Liver (tissue), 9 donors: Measurements from ENCODE around the gene TRAK1. TPM values are rescaled to one million over a fixed set of nuclear protein-coding genes. Genes with fewer than 3 reads are reported as not detected.

ENCODE experiments used
- DNase-seq: peaks from one replicate; pipeline ENCODE4 v3.0.0-alpha.2; 2017; ENCODE audit warnings: low spot score
- H3K27ac ChIP-seq, 2 donors: one replicate each; pipeline ENCODE4 v1.7.0; 2013; ENCODE audit warnings: inconsistent platforms in 2 of 2, low read length in 2 of 2, control low read depth in 1 of 2, low read depth in 1 of 2, mild to moderate bottlenecking in 1 of 2
- H3K27me3 ChIP-seq, 4 donors: one replicate each; pipeline versions ENCODE4 v1.6.1 to v1.7.0; 2013; ENCODE audit warnings: low read length in 3 of 4, inconsistent platforms in 1 of 4, mild to moderate bottlenecking in 1 of 4, moderate library complexity in 1 of 4; ENCODE audit not compliant: control insufficient read depth in 4 of 4, insufficient read depth in 4 of 4
- H3K36me3 ChIP-seq, 4 donors: one replicate each; pipeline versions ENCODE4 v1.6.1 to v1.7.0; 2013; ENCODE audit warnings: low read length in 3 of 4, mild to moderate bottlenecking in 3 of 4, low read depth in 1 of 4, moderate library complexity in 1 of 4; ENCODE audit not compliant: control insufficient read depth in 4 of 4, insufficient read depth in 3 of 4
- H3K4me1 ChIP-seq, 4 donors: one replicate each; pipeline versions ENCODE4 v1.6.1 to v1.7.0; 2013; ENCODE audit warnings: low read length in 3 of 4, mild to moderate bottlenecking in 3 of 4, moderate library complexity in 1 of 4; ENCODE audit not compliant: control insufficient read depth in 4 of 4, insufficient read depth in 4 of 4
- H3K4me3 ChIP-seq, 3 donors: one replicate each; pipeline versions ENCODE4 v1.6.1 to v1.7.0; 2013; ENCODE audit warnings: low read length in 3 of 3, control low read depth in 1 of 3, low read depth in 1 of 3, mild to moderate bottlenecking in 1 of 3
- H3K9ac ChIP-seq, 2 donors: one replicate each; pipeline ENCODE4 v1.7.0; 2013; ENCODE audit warnings: low read length in 2 of 2, mild to moderate bottlenecking in 2 of 2, moderate library complexity in 2 of 2, control low read depth in 1 of 2, low read depth in 1 of 2
- H3K9me3 ChIP-seq, 4 donors: one replicate each; pipeline versions ENCODE4 v1.6.1 to v1.7.0; 2013; ENCODE audit warnings: low read length in 3 of 4; ENCODE audit not compliant: control insufficient read depth in 4 of 4
- ATF3 ChIP-seq: IDR thresholded peaks from 2 replicates; pipeline ENCODE4 v1.6.1; 2016; ENCODE audit warnings: antibody characterized with exemption
- CTCF ChIP-seq: fragments of 150-350 bp; IDR thresholded peaks from 2 replicates; pipeline ENCODE4 v1.5.1; 2017; ENCODE audit warnings: improper control_type of control experiment, low read depth, low read length; ENCODE audit not compliant: missing input control
- FOXA2 ChIP-seq: IDR thresholded peaks from 2 replicates; pipeline ENCODE4 v1.6.1; 2016; ENCODE audit warnings: antibody characterized with exemption
- GABPA ChIP-seq, 2 donors: IDR thresholded peaks in 1 of 2; conservative IDR thresholded peaks in 1 of 2; 2 replicates each; pipeline ENCODE4 v1.6.1; 2016; ENCODE audit warnings: antibody characterized with exemption in 2 of 2, mild to moderate bottlenecking in 1 of 2, moderate library complexity in 1 of 2
- HNF4A ChIP-seq, 2 donors: conservative IDR thresholded peaks; 2 replicates each; pipeline ENCODE4 v1.6.1; 2016; ENCODE audit warnings: antibody characterized with exemption in 2 of 2, mild to moderate bottlenecking in 2 of 2
- HNF4G ChIP-seq: IDR thresholded peaks from 2 replicates; pipeline ENCODE4 v1.6.1; 2016; ENCODE audit warnings: antibody characterized with exemption
- JUND ChIP-seq, 2 donors: IDR thresholded peaks; 2 replicates each; pipeline ENCODE4 v1.6.1; 2016; ENCODE audit warnings: antibody characterized with exemption in 2 of 2
- MAX ChIP-seq: IDR thresholded peaks from 2 replicates; pipeline ENCODE4 v1.6.1; 2016; ENCODE audit warnings: antibody characterized with exemption
- NR2F2 ChIP-seq: IDR thresholded peaks from 2 replicates; pipeline ENCODE4 v1.6.1; 2016; ENCODE audit warnings: antibody characterized with exemption
- RAD21 ChIP-seq, 2 donors: IDR thresholded peaks; 2 replicates each; pipeline ENCODE4 v1.6.1; 2016; ENCODE audit warnings: antibody characterized with exemption in 2 of 2, mild to moderate bottlenecking in 2 of 2
- REST ChIP-seq: IDR thresholded peaks from 2 replicates; pipeline ENCODE4 v1.6.1; 2016; ENCODE audit warnings: antibody characterized with exemption, mild to moderate bottlenecking
- SP1 ChIP-seq: IDR thresholded peaks from 2 replicates; pipeline ENCODE4 v1.6.1; 2018; ENCODE audit warnings: antibody characterized with exemption, mild to moderate bottlenecking
- TAF1 ChIP-seq: conservative IDR thresholded peaks from 2 replicates; pipeline ENCODE4 v1.6.1; 2016; ENCODE audit warnings: antibody characterized with exemption, mild to moderate bottlenecking
- YY1 ChIP-seq: IDR thresholded peaks from 2 replicates; pipeline ENCODE4 v1.6.1; 2016; ENCODE audit warnings: antibody characterized with exemption, mild to moderate bottlenecking
- ZBTB33 ChIP-seq: IDR thresholded peaks from 2 replicates; pipeline ENCODE4 v1.6.1; 2016; ENCODE audit warnings: antibody characterized with exemption
- WGBS: extraction: QIAGEN DNeasy Blood & Tissue Kit; methylation state at CpG from one replicate; pipeline ENCODE4 v1.1.7; 2013; 5-methylcytosine and 5-hydroxymethylcytosine counted together
- polyA plus RNA-seq, 2 donors: library from polyadenylated mRNA; stranded (reverse) in 1 of 2; unstranded in 1 of 2; fragments of 200-250 nt in 1 of 2; fragments of >200 nt in 1 of 2; fragmentation: Nextera tagmentation in 1 of 2; extraction: Ambion mirVana in 1 of 2; gene quantifications; one replicate each; pipeline versions ENCODE4 v1.2.1 to v1.2.3, GENCODE V29; 2013 to 2015
- total RNA-seq, 2 donors: library from RNA; depleted of rRNA; stranded (reverse); fragments of >200 nt; gene quantifications; one replicate each; pipeline ENCODE4 v1.2.3, GENCODE V29; 2014
- donor health status: healthy.
- donor health status: healthy.
- donor health status: healthy.
- donor health status: healthy.
- donor health status: healthy.

Gene TRAK1
- total and polyA plus RNA-seq, 4 donors, result 3.4 to 21.7 (median 8.6) TPM

- no peak for DNase-seq
- H3K36me3 ChIP-seq, result no peaks in the 10 kb centered on the region
- peaks cover 0 to 24% (median 11%) of the 10 kb centered on the region in 4 donors for H3K4me1 ChIP-seq
- H3K9ac ChIP-seq, result no peak overlapping the region
- WGBS, result 94% methylated on average over 9 of the region's 9 CpGs
- no peak overlapping the region for H3K4me3 ChIP-seq
- H3K9me3 ChIP-seq, result no peaks in the 10 kb centered on the region
- no peak overlapping the region for H3K27ac ChIP-seq
- TF ChIP-seq NR2F2 (no peak), SP1 (no peak), TAF1 (no peak), YY1 (no peak), ATF3 (no peak), HNF4A (conservative IDR thresholded peaks at IDR 0.05) (no peak), RAD21 (IDR thresholded peaks at IDR 0.05) (no peak), CTCF (no peak), MAX (no peak), GABPA (IDR thresholded peaks at IDR 0.05 in 1 of 2, conservative IDR thresholded peaks at IDR 0.05 in 1 of 2) (no peak)
- no peaks in the 10 kb centered on the region for H3K27me3 ChIP-seq
These were observed 24.8 kb downstream of the TRAK1 start for GRCh38 chr3:42115946-42116345.

GRCh38 chr3:42116466-42116865 lies 25.3 kb downstream of the TRAK1 start:
- 98% methylated on average over 1 of the region's 1 CpG for WGBS
- H3K9ac ChIP-seq, result no peak overlapping the region

More at GRCh38 chr3:42116466-42116865, 25.3 kb downstream of the TRAK1 start:
- Histone ChIP-seq H3K27me3 (no peaks in the 10 kb centered on the region), H3K9me3 (no peaks in the 10 kb centered on the region), H3K4me1 (peaks cover 0 to 24% (median 11%) of the 10 kb centered on the region in 4 donors), H3K4me3 (no peak overlapping the region), H3K36me3 (no peaks in the 10 kb centered on the region), H3K27ac (no peak overlapping the region)
- no peak for DNase-seq
- TF ChIP-seq YY1, result no peak
- TF ChIP-seq RAD21 (IDR thresholded peaks at IDR 0.05), result no peak
- no peak for TF ChIP-seq JUND (IDR thresholded peaks at IDR 0.05)
- TF ChIP-seq TAF1, result no peak
- TF ChIP-seq NR2F2, result no peak
- TF ChIP-seq CTCF, result no peak
- no peak for TF ChIP-seq GABPA (IDR thresholded peaks at IDR 0.05 in 1 of 2, conservative IDR thresholded peaks at IDR 0.05 in 1 of 2)
- no peak for TF ChIP-seq SP1
- TF ChIP-seq HNF4G, result no peak
- no peak for TF ChIP-seq REST
- TF ChIP-seq ATF3, result no peak
- no peak for TF ChIP-seq ZBTB33
- no peak for TF ChIP-seq HNF4A (conservative IDR thresholded peaks at IDR 0.05)
- TF ChIP-seq MAX, result no peak
- no peak for TF ChIP-seq FOXA2
